A549 (cell line): ENCODE data around the gene ABCB11. TPM values are rescaled to one million over a fixed set of nuclear protein-coding genes. Genes with fewer than 3 reads are reported as not detected.

Experiments
- ATAC-seq, 2 experiments: fragments of 200-7000 bp in 1 of 2; fragments of >200 bp in 1 of 2; cut with Nextera tagmentation in 1 of 2; cut with Tn5 transposase in 1 of 2; 3 replicates each; pipeline versions ENCODE4 v1.8.0 to v1.9.1; 2018 to 2020; ENCODE audit warnings: mild to moderate bottlenecking in 1 of 2, moderate library complexity in 1 of 2
- CTCF ChIA-PET: fragments of 300-600 bp; sonication (Branson Sonifier 250); formaldehyde crosslinking; extraction: SDS; loops from one replicate; lab custom pipeline; 2021; ENCODE audit warnings: antibody characterized with exemption, inconsistent platforms; lab: Yijun Ruan, JAX
- POLR2A ChIA-PET: fragments of 350-600 bp; formaldehyde crosslinking; extraction: SDS; loops from one replicate; lab custom pipeline; 2021; ENCODE audit warnings: antibody characterized with exemption, inconsistent platforms; lab: Yijun Ruan, JAX
- DNase-seq, 2 experiments: peaks; one replicate each; pipeline versions ENCODE4 v3.0.0 to v3.0.0-alpha.2; 2011 to 2016; ENCODE audit warnings: low read depth in 1 of 2, low spot score in 1 of 2
- FAIRE-seq: peaks from 2 replicates; lab custom pipeline; 2011; peaks lifted over from hg19 to GRCh38; lab: Jason Lieb, UNC
- H3K27ac ChIP-seq, 2 experiments: fragments of >200 bp; sonication (Bioruptor Twin); formaldehyde crosslinking; 3 replicates each; pipeline ENCODE4 v1.5.1; 2016 to 2017
- H3K4me1 ChIP-seq: fragments of >200 bp; sonication (Bioruptor Twin); formaldehyde crosslinking; 3 replicates; pipeline ENCODE4 v1.6.1; 2016
- H3K4me2 ChIP-seq: fragments of >200 bp; sonication (Bioruptor Twin); formaldehyde crosslinking; 3 replicates; pipeline ENCODE4 v1.6.1; 2016
- H3K4me3 ChIP-seq: fragments of >200 bp; sonication (Bioruptor Twin); formaldehyde crosslinking; 3 replicates; pipeline ENCODE4 v1.5.1; 2016
- H3K9me3 ChIP-seq: fragments of >200 bp; sonication (Bioruptor Twin); formaldehyde crosslinking; 3 replicates; pipeline ENCODE4 v1.6.1; 2016
- CBX8 ChIP-seq: fragments of 200-600 bp; sonication (generic); IDR thresholded peaks from 2 replicates; pipeline ENCODE4 v1.6.1; 2016
- CEBPB ChIP-seq, 2 experiments: fragments of >200 bp in 1 of 2; sonication (Bioruptor Twin) in 1 of 2; formaldehyde crosslinking in 1 of 2; IDR thresholded peaks; 2 replicates each; pipeline ENCODE4 v1.6.1; 2012 to 2016
- EHF ChIP-seq: fragments of 250-450 bp; sonication (Bioruptor Pico); IDR thresholded peaks from 2 replicates; pipeline ENCODE4 v1.5.0; 2020; ENCODE audit warnings: mild to moderate bottlenecking
- FOSL2 ChIP-seq, 2 experiments: fragments of 450-650 bp in 1 of 2; fragments of >200 bp in 1 of 2; sonication (Bioruptor Twin) in 1 of 2; formaldehyde crosslinking; IDR thresholded peaks; 2 replicates each; pipeline versions ENCODE4 v1.5.0 to v1.6.1; 2016 to 2020; ENCODE audit warnings: mild to moderate bottlenecking in 1 of 2, moderate library complexity in 1 of 2
- HDAC2 ChIP-seq: fragments of 200-600 bp; sonication (generic); IDR thresholded peaks from 2 replicates; pipeline ENCODE4 v1.6.1; 2016
- HEYL ChIP-seq: fragments of 250-450 bp; sonication (Bioruptor Pico); IDR thresholded peaks from 2 replicates; pipeline ENCODE4 v1.8.0; 2021; ENCODE audit warnings: mild to moderate bottlenecking, moderate library complexity
- HOXA7 ChIP-seq: fragments of 250-450 bp; sonication (Bioruptor Pico); IDR thresholded peaks from 2 replicates; pipeline ENCODE4 v1.5.0; 2020; ENCODE audit warnings: mild to moderate bottlenecking, moderate library complexity
- HOXB13 ChIP-seq: fragments of 250-450 bp; sonication (Bioruptor Pico); IDR thresholded peaks from 2 replicates; pipeline ENCODE4 v1.5.0; 2020; ENCODE audit warnings: low read depth, mild to moderate bottlenecking, moderate library complexity
- JUNB ChIP-seq: fragments of >200 bp; sonication (Bioruptor Twin); formaldehyde crosslinking; IDR thresholded peaks from 2 replicates; pipeline ENCODE4 v1.6.1; 2016
- KDM1A ChIP-seq: fragments of 200-600 bp; sonication (generic); IDR thresholded peaks from 2 replicates; pipeline ENCODE4 v1.6.1; 2016; ENCODE audit warnings: low read depth, mild to moderate bottlenecking
- MAFK ChIP-seq: fragments of 450-650 bp; IDR thresholded peaks from 2 replicates; pipeline ENCODE4 v1.6.1; 2014; ENCODE audit not compliant: partially characterized antibody
- NPAS2 ChIP-seq: fragments of 250-450 bp; sonication (Bioruptor Pico); IDR thresholded peaks from 2 replicates; pipeline ENCODE4 v1.8.0; 2022; ENCODE audit warnings: mild to moderate bottlenecking, moderate library complexity, borderline replicate concordance
- NR3C1 ChIP-seq: fragments of >200 bp; sonication (Bioruptor Twin); formaldehyde crosslinking; IDR thresholded peaks from 3 replicates; pipeline ENCODE4 v1.6.1; 2017
- PHF8 ChIP-seq: fragments of 200-600 bp; sonication (generic); IDR thresholded peaks from 2 replicates; pipeline ENCODE4 v1.6.1; 2016; ENCODE audit warnings: low read depth, mild to moderate bottlenecking, antibody characterized with exemption, moderate library complexity, borderline replicate concordance
- POLR2A ChIP-seq: IDR thresholded peaks from 2 replicates; pipeline ENCODE4 v1.6.1; 2012; ENCODE audit warnings: mild to moderate bottlenecking, low read length
- RAD21 ChIP-seq, 2 experiments: fragments of >200 bp in 1 of 2; sonication (Bioruptor Twin) in 1 of 2; formaldehyde crosslinking in 1 of 2; IDR thresholded peaks in 1 of 2; conservative IDR thresholded peaks in 1 of 2; 2 replicates in 1 of 2; 3 replicates in 1 of 2; pipeline ENCODE4 v1.6.1; 2012 to 2018; ENCODE audit warnings: inconsistent platforms in 1 of 2
- RNF2 ChIP-seq: fragments of 200-600 bp; sonication (generic); IDR thresholded peaks from 2 replicates; pipeline ENCODE4 v1.6.1; 2016; ENCODE audit warnings: low read depth, mild to moderate bottlenecking, antibody characterized with exemption, moderate library complexity, borderline replicate concordance
- ZNF302 ChIP-seq: fragments of 250-450 bp; sonication (Bioruptor Pico); IDR thresholded peaks from 2 replicates; pipeline ENCODE4 v1.9.0; 2021; ENCODE audit warnings: inconsistent platforms, mild to moderate bottlenecking, moderate library complexity
- WGBS: methylation state at CpG from one replicate; pipeline ENCODE4 v1.1.6; 2017; ENCODE audit errors: missing lambda C conversion rate; 5-methylcytosine and 5-hydroxymethylcytosine counted together
- polyA plus RNA-seq, 4 experiments: library from polyadenylated mRNA; depleted of rRNA in 3 of 4; stranded (reverse); fragments of >200 nt; fragmentation: RNase III in 1 of 4; extraction: RNeasy Plus Mini Kit Qiagen cat#74134 plus additional on column Dnase treatment in 1 of 4; gene quantifications; 2 replicates in 3 of 4; 3 replicates in 1 of 4; pipeline ENCODE4 v1.2.3, GENCODE V29; 2011 to 2017
- TF ChIP-seq, protein P1 (sequence below): IDR thresholded peaks from 2 replicates; pipeline ENCODE4 v1.6.1; 2012
- TF ChIP-seq, protein P2 (sequence below): fragments of >200 bp; sonication (Bioruptor Twin); formaldehyde crosslinking; IDR thresholded peaks from 3 replicates; pipeline ENCODE4 v1.5.1; 2016
- TF ChIP-seq, protein P3 (sequence below): fragments of 150-350 bp; IDR thresholded peaks from 2 replicates; pipeline ENCODE4 v1.6.1; 2014; ENCODE audit warnings: low read depth, mild to moderate bottlenecking, low read length

Gene ABCB11
- polyA plus RNA-seq, 2 of the 4 experiments (the other 2 are of a cell fraction), result not detected

DNA sequence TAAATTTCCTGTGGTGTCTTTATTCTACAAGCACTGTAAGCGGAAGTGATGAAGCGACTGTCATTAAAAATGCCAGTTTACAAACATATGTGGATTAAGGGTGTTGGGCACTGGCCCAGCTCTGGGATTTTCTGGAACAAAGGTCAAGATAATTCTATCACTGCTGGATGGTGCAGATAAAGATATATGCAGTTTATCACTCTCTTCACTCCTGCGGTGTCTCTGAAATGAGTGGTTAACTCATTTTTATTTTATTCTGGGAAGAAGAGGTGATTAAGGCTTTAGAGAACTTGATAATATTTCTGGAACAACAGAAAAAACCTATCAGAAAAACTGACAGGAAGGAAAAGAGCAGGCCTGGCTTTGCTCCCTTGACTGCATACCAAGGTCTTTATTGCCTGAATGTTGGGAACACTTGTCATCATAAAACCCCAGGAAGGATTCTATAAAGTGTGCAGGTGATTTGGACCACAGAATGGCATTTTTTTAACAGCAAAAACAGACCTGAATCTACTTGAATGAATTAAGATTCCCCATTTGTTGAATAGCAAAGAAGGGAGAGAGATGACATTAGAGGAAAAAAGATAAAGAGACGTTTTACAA, 32.4 kb downstream of the ABCB11 start:
- no peak for ATAC-seq
- CTCF ChIA-PET, result no interaction called here
- Histone ChIP-seq H3K4me2 (no peak overlapping the region), H3K4me1 (peaks cover 8% of the 10 kb centered on the region; the same call in 2 of the 3 replicates), H3K27ac (no peak overlapping the region)
- TF ChIP-seq HEYL (CRISPR knock-in tag), result no peak
- no peak for TF ChIP-seq KDM1A
- TF ChIP-seq RAD21 (conservative IDR thresholded peaks at IDR 0.05 in 1 of 2, IDR thresholded peaks at IDR 0.05 in 1 of 2), result no peak
- no peak for TF ChIP-seq POLR2A
- no peak for TF ChIP-seq NR3C1
- no peak for TF ChIP-seq NPAS2
- TF ChIP-seq, protein P1, sequence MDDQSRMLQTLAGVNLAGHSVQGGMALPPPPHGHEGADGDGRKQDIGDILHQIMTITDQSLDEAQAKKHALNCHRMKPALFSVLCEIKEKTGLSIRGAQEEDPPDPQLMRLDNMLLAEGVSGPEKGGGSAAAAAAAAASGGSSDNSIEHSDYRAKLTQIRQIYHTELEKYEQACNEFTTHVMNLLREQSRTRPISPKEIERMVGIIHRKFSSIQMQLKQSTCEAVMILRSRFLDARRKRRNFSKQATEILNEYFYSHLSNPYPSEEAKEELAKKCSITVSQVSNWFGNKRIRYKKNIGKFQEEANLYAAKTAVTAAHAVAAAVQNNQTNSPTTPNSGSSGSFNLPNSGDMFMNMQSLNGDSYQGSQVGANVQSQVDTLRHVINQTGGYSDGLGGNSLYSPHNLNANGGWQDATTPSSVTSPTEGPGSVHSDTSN, result no peak
- TF ChIP-seq EHF (CRISPR knock-in tag), result no peak
- no peak for TF ChIP-seq HOXA7
- TF ChIP-seq, all 56 proteins: peak for 0
- no peak for FAIRE-seq
- POLR2A ChIA-PET, result no interaction called here
- no peaks in the 10 kb centered on the region for H3K9me3 ChIP-seq
- WGBS, result 91% methylated on average over 4 of the region's 4 CpGs
- no peak for DNase-seq
- H3K4me3 ChIP-seq, result no peak overlapping the region

DNA sequence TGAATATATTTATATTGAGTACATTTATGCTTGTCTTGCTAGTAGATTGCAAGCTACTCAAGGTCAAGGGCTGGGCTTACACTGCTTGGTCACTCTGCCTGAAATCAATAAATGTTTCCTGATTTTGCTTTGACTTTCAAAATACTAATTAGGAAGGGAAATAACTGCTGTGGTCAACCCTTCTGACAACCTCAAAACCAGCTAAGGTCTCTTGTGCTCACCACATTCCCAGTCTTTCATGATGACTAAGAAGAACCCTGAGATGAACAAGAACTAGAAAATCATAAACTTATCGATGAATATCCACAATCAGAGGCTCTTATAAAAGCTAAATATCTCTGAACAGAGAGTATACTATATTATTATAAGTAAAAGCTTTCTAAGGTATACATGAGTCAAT, 33.3 kb downstream of the ABCB11 start:
- Histone ChIP-seq H3K9me3 (no peaks in the 10 kb centered on the region), H3K4me2 (no peak overlapping the region), H3K4me3 (no peak overlapping the region), H3K4me1 (peaks cover 10% of the 10 kb centered on the region; the same call in 2 of the 3 replicates), H3K27ac (no peak overlapping the region)
- WGBS, result 77% methylated on average over 1 of the region's 1 CpG
- ChIA-PET POLR2A (no interaction called here), CTCF (interaction anchor here (1.1 kb wide), 1 partner anchor 112 kb away, joined by 4 read pairs; no protein-coding TSS in a partner anchor)
- DNase-seq (no peak), FAIRE-seq (no peak), ATAC-seq (no peak)
- TF ChIP-seq, protein P2, sequence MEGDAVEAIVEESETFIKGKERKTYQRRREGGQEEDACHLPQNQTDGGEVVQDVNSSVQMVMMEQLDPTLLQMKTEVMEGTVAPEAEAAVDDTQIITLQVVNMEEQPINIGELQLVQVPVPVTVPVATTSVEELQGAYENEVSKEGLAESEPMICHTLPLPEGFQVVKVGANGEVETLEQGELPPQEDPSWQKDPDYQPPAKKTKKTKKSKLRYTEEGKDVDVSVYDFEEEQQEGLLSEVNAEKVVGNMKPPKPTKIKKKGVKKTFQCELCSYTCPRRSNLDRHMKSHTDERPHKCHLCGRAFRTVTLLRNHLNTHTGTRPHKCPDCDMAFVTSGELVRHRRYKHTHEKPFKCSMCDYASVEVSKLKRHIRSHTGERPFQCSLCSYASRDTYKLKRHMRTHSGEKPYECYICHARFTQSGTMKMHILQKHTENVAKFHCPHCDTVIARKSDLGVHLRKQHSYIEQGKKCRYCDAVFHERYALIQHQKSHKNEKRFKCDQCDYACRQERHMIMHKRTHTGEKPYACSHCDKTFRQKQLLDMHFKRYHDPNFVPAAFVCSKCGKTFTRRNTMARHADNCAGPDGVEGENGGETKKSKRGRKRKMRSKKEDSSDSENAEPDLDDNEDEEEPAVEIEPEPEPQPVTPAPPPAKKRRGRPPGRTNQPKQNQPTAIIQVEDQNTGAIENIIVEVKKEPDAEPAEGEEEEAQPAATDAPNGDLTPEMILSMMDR, result no peak
- TF ChIP-seq HDAC2, result no peak
- TF ChIP-seq JUNB, result no peak
- TF ChIP-seq CBX8, result no peak
- TF ChIP-seq RNF2, result no peak
- TF ChIP-seq CEBPB (IDR thresholded peaks at IDR 0.05), result no peak
- TF ChIP-seq HOXB13 (CRISPR knock-in tag), result no peak
- no peak for TF ChIP-seq PHF8

DNA sequence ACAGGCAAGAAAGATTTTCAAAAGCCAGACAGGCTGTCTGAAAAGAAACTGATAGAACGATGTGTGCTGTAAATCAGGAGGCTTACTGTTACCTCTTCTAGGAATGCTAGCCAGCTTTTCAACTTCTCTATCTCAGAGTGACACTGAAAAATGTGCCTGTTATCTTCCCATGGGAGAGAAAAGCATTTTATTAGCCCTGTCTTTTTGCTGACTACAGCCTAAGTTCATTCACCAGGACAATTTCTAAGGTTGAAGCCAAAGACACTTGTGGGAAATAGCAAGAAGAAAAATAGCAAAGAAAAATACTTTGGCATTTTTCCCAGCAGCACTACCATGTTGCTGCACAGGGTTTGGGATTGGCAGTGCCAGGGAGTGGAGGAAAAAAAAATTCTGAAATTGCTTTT, 34.0 kb downstream of the ABCB11 start:
- H3K4me2 ChIP-seq, result no peak overlapping the region
- 71% methylated on average over 1 of the region's 1 CpG for WGBS
- no peak overlapping the region for H3K4me3 ChIP-seq
- peaks cover 17% of the 10 kb centered on the region; the same call in 2 of the 3 replicates for H3K4me1 ChIP-seq
- ATAC-seq (no peak), FAIRE-seq (no peak), DNase-seq (no peak)
- no peaks in the 10 kb centered on the region for H3K9me3 ChIP-seq
- ChIA-PET POLR2A (no interaction called here), CTCF (interaction anchor here (1.1 kb wide), 1 partner anchor 113 kb away, joined by 4 read pairs; no protein-coding TSS in a partner anchor)
- no peak overlapping the region for H3K27ac ChIP-seq
- TF ChIP-seq JUNB, result no peak
- TF ChIP-seq MAFK, result peak; percentile 14
- TF ChIP-seq, protein P3, sequence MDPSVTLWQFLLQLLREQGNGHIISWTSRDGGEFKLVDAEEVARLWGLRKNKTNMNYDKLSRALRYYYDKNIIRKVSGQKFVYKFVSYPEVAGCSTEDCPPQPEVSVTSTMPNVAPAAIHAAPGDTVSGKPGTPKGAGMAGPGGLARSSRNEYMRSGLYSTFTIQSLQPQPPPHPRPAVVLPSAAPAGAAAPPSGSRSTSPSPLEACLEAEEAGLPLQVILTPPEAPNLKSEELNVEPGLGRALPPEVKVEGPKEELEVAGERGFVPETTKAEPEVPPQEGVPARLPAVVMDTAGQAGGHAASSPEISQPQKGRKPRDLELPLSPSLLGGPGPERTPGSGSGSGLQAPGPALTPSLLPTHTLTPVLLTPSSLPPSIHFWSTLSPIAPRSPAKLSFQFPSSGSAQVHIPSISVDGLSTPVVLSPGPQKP, result no peak
- no peak for TF ChIP-seq ZNF302
- TF ChIP-seq FOSL2 (IDR thresholded peaks at IDR 0.05), result no peak
- TF ChIP-seq FOSL2 (CRISPR knock-in tag; IDR thresholded peaks at IDR 0.05), result no peak
